HG03060 (cell line): ENCODE measurements around the gene ZBTB20.

ENCODE experiments used
- ATAC-seq: cut with Tn5 transposase; IDR thresholded peaks from one replicate; pipeline ENCODE4 v1.9.1; 2021; ENCODE audit warnings: low read depth, moderate number of reproducible peaks; ENCODE audit not compliant: unreplicated experiment

Gene ZBTB20

DNA sequence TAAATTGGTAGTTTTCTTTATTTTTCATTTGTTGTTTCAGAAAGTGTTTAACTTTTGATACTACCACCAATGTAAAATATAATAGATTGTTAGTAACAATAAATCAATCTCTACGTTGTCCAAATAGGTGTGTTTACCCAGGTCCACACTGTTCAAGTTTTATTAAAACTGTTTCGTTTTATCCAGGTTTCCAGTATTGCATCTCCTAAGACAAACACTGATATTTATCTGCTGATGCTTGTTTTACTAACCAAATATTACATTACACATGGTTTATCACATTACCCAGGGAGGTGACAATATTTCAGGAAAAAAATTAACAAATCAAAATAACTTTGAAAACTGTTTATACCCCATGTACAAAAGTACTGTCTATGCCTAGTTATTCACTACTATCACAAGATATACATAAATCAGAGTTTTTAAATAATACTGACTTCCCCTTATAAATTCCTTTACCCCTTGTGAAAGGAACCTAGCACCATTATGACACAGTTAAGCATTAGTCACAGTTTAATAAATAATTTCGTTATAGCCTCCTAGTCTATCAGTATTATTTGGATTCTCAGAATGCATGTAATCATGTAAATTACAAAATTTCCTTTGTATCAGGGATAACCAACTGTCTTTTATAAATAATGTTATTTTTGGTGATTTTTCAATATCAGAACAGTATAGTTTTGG, 205.3 kb downstream of the ZBTB20 start:
- ATAC-seq = no peak

DNA sequence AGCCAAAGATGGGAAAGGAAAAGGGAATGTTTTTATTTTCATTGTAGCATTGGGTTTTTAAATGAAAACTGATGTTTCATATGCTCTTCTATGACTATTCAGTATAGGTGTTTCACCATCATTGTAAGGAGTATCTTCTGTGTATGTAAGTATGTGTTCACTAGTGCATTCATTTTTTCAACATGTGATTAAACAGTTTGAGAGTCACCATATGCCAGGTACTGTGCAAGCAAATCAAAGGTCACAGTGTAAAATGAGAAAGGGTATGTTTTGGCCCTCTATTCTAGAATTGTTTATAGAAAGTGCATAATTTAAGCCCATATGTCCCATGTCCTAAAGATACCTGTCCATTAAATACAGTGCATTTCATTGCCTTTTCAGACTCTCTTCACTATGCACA, 207.2 kb downstream of the ZBTB20 start:
- no peak for ATAC-seq

DNA sequence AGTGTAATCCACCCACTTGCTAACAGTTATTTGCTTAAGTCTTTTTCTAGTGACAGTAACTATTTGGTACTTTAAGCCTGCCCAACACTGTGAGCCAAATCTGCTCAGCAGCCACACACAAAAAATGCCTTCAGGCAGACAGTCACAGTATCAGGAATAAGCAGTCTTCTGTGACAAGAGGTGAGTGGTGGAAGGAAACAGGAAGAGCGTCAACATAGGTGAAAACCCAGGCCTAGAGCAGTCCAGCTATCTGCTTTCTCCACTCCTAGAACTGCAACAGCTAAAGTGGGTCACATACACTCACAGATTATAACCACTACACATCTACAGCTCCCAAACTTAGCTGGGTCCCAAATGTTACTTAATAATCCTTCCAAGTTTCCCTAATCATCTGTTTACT, 213.7 kb downstream of the ZBTB20 start:
- ATAC-seq = no peak

DNA sequence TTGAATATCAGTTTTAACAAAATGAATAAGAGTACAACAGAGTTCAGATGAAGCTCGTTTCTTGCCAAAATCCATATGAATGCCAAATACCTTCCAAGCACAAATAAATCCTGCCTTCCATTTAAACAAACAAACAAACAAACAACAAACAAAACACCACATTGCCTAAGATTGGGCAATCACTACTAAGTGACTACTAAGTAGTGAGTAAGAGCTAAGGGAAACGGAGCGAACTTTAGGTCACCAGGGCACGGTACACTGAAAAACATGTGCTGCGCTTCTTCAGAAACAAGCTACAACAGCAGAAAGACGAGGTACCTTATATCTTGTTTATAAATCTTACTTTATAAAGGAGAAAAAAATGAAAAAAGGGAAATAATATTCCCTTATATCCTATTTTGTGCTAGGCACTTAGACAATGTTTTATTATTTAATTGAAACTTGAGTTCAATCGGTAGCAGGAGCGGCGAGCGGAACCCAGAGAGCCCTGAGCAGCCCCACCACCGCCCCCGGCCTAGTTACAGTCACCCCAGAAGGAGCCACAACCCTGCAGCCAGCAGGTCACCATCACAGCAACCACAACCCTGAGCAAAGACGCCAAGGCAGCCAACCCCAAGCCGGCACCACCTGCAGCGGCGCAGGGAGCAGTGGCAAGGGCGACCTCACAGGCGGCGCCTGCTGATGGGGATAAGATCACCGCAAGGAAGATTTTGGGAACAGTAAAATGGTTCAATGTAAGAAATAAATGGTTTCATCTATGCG, 216.9 kb downstream of the ZBTB20 start:
- no peak for ATAC-seq

DNA sequence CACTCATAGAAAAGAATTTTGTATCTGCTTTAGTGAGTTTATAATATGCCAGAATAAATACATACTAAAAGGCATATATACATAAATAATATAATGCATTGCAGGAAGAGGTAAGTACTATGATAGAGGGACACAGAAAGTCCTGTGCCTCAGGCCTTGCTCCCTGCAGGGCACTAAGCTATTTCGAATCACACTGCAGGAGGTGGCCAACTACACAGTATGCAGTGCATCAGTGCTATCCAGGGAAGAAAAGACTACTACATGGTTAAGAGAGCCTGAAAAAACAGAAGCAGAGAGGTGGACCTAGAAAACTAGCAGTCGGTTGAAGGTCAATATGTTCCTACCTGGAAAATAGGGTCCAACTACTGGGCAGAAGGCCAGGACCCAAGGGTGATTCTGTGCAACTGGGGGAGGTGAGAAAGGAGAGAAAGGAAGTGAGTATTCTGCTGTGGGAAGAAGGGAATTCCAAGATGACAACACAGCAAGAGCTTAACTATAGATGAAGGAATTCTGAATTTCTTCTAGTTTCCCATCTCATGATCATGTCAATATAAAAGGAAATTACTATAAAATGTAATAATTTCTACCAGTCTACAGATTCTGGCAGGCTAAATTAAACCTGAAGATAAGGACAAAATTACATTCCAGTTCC, 218.0 kb downstream of the ZBTB20 start:
- no peak for ATAC-seq

DNA sequence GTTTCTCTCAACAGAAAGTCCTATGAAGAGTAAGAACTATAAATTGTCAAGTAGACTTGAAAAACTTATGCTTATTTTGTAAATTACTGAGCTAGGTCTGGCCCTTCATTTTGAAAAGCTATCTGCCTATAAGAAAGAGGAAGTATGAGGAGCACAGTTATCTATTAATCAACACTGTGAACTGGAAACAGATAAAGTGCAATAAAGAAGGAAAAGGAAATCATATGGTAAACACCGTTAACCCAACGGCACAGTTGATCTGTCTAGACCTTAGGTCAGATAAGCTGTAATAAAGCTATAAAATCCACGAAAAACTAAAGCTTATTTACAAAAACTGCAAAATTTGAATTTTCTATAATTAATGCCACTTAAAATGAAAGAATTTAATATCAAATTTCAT, 242.5 kb downstream of the ZBTB20 start:
- no peak for ATAC-seq

DNA sequence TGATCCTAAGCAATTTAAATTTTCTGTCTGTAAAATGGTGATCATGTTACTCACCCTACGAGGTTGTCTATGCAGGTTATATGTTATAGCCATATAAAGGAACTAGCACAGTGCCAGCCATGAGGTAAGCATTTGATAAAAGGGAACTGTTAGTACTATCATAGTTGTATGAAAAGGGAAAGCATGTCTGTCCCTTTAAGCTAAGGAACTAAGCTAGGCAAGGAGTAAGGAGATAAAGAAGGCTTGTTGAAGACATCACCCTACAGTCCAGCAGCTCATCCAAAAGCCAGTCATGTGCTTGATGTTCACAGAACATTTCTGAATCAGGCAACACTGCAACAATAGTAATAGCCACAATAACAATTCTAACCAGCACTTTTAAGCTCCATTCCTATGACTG, 243.9 kb downstream of the ZBTB20 start:
- ATAC-seq = no peak

DNA sequence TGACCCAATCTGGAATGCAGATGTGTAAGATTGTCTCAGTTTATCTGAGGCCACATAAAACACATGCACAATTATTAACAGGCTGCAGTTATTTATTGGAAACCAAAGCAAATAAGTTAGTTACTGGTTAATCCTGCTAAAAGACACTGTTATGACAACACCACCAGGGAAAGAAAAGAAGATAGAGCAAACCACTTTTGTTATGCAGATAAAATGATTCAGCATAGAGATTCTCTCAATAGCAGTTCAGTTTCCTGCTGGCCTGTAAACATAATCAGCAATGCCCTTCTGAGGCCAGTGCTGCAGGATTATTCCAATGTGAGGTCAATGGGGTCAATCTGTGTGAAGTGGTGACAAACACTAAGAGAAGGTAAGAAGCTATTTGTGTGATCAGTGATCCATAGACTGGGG, 244.4 kb downstream of the ZBTB20 start:
- ATAC-seq = no peak

DNA sequence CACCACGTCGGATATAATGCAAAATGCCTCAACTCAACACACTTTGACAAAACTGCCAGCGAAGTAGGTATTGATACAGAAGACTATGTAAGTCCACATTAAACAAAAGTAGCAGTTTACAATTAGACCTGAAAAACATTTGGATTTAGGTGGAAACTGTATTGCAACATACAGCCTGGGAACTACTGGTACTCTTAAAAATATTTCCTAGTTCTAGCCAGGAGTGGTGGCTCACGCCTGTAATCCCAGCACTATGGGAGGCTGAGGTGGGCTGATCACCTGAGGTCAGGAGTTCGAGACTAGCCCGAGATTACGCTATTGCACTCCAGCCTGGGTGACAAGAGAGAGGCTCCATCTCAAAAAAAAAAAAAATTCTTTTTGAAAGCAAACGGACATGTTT, 246.2 kb downstream of the ZBTB20 start:
- ATAC-seq = no peak

DNA sequence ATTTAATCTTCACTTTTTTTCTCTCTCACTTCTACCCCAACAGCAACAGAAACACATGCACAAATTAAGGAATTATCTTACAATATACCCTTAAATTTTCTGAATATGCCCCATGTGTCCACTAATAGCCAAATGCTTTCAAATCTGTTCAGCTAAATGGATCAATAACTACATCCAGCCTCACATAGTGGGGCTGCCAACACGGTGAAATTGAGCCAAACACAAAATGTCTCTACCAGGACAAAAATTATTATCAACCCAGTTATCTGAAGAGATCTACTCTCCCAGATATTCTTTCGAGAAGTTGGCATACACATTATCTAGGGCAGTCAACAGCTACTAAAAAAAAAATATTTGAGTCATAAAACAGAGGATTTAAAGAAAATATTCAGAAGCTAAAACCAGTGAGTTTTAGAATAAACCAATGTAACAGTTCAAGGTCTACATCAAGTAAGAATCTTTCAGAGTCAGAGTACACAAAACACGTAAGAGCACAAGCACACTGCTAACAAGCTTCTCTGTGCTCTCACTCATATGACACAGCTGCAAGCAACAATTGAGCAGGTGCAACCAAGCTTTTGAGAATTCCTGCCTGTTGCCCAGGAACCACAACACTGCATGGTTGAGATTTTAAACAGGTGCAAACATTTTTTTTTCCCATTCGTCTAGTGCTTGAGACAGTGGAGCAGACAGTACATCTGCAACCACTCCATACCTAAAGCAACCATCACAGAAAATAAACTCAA, 247.7 kb downstream of the ZBTB20 start:
- ATAC-seq = no peak

DNA sequence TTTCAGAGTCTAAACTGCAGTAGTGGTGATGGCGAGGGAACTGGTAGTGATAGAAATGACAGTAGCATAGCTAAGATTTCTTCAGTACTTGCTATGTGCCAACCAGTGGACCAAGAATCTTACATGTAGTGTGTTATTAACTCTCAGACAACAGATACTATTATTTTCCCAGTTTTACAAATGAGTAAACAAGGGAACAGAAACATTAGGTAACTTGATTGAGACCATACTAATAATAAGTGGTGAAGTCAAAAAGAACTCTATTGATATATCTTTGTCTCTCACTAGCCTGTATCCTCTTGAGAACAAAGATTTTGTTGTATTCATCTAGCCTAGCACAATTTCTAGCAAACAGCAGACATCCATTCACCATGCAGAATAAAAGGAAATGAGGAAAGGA, 250.1 kb downstream of the ZBTB20 start:
- no peak for ATAC-seq

DNA sequence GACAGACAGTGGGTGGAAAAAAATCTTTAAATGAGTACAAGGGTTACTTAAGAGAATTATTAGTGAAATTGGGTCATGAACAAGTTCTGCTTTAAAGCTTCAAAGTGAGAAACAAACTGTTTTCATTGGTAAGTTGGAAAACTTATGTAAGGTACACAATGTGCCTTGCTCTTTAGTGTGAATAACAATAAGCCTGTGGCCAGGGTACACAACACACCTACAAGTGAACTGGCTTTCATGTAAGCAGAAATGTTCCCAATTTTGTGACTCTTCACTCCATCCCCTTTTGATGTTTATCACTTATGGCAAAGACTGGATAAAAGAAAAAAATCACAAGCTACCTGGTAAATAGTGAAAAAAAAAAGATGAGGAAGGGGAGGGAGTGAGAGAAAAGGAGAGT, 253.7 kb downstream of the ZBTB20 start:
- no peak for ATAC-seq

DNA sequence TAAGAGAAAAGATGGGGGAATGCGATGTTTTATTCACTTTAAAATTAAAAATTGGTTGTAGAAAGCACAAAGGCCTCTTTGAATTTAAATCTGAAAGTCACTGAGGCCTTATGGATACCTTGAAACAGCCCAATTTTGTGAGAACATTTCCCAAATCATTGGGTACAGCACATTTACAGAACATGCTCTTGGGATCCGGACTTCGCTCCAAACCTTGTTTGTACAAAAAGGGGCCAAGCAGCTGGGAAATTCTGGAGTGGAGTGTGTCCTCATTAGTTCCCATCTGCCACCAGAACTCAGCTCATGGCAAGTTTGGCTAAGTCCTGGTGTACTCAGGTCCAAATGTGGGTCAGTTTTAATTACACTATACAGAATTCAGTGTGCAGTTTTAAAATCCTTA, 254.2 kb downstream of the ZBTB20 start:
- no peak for ATAC-seq

DNA sequence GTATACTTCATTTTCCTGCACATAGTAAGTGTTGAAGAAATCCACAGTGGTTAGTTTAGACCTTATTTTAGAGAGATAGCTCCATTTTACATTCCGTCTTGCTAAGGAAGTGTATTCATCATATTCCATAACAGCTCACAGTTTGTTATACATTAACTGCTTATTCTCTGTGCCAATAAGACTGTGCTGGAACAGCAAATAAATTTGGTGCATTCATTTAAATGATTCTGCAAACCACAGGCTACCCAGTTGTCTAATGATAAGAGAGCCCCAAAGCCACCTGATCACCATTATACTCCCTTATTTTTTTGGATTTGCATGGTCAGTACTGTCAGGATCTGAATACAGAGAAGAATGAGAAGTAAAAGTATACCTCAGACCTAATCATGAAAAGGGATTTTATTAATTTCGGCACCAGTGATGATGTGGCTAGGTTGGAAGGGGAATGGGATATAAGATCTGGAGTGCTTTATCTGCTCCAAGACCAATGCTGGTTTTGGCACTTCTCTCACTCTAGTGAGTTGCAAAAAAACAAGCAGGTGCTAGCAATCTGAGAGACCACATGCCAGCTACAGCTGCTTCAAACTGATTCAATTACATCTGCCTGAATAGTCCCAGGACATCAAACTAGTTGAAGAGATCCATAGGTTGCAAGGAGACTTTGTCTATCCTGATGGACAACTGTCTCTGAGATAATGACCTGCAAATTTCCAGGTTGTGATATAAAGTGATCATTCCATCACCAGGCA, 254.8 kb downstream of the ZBTB20 start:
- no peak for ATAC-seq

DNA sequence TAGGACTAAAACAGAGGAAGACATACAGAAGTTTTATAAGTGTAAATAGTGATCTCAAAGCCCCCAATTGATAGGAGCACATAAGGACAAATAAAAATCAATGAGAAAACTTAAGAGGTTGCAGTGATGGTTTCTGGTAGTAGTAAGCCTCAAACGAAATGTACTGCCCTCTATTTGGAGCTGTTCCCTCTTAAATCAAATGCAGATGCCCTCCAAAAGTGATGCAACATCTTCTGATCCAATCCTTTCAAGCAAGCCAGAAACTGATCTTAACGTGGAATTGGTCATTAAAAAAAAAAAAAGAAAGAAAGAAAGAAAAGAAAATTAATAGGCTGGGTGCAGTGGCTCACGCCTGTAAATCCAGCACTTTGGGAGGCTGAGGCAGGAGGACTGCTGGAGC, 259.3 kb downstream of the ZBTB20 start:
- ATAC-seq = no peak

DNA sequence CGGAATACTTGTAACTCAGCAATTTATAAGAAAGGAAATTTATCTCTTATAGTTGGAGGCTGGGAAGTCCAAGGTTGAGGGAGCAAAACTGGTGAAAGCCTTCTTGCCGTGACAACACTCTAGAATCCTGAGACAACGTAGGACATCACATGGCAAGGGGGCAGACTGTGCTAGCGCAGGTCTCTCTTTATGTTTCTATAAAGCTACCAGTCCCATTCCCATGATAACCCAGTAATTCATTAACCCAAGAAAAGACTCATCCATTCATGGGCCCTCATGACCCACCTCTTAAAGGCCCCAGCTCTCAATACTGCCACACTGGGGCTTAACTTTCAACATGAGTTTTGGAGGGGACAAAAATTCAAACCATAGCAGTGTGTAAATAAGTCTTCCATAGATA, 260.2 kb downstream of the ZBTB20 start:
- no peak for ATAC-seq

DNA sequence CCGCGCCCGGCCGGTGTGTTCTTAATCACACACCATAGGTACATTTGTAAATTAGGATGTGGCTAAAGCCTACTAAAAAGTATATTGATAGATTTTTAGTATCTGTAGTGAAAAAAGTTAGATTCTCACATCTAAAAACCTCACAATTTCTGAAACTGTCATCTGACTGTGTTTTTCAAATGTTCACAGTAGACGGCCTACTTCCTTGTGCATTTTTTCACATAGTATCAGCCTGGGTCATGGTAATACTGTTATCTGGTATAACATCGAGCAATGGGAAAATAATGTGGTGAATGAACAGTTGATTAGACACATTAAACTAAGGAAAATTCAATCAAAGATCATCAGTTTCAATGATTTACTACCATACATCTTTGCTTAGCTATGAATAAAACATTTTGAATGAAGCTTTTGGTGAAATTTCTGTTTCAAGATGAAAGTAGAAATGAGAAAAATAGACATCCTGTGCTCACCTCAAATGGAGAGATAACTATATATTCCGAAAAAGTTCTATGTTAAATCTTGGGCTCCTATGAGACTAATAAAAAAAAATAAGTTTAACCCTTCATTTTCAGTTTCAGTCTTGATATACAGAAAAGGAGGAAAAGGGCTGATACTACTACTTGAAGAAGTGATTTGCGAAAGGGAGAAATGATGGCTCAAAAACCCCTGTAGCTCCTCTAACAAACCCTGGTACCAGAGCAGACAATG, 262.7 kb downstream of the ZBTB20 start:
- ATAC-seq = no peak

DNA sequence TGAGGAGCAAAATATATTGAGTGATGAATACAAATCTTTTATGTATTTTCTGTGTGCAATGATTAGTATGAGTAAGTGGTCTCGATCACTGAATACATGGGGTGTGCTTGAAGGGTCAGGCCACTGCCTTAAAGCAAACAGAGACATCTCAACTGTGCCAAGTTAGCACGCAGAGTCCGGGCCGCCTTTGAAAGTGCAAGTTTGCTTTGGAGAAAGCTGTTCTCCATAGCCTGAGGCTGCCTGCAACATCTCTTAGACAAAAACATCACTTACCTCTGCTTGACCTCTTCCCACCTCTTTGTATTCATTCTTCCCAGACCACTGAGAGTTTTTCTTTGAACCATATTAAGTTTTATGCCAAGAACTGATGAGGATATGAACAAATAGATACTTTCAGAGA, 267.0 kb downstream of the ZBTB20 start:
- no peak for ATAC-seq

DNA sequence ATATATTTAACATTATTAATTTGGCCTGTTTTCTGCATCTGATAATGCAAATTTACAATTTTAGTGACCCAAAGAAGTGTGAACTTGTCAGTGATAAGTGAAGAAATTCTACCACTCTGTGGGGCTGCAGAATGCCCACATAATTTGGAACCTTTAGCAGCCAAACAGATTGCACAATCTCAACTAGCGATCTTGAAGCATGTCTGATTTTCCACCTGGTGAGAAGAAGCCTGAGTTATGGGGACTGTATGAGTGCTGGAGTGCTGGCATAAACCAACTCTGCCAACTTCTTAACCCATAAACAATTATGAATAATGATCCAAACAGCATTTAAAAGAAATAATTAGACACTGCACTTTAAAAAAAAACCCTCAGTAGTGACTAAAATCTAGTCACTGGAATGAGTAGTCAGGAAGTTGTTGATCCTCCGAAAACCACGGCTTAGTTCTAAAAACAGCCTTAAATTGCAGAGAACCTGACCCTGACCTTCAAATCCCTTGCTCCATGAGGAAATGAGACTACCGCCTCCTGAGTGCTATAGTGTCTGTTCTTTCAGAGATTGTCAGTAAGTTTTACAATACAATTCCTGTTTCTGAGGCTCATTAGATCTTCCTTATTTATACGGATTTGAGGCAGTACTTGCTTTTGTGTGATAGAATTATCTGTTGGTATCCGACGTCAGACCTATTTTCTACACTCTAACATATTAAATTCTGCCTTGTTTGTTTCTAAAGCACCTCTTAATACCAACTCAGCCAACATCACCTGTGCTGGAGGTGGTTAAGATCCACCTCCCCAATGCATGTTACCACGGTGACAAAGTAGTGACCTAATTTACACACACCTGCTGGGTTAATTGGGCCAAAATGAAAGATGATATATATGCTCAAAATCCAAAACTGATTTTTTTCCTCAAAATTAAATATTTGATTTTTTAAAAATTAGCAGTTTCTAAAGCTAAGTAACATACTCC, 267.7 kb downstream of the ZBTB20 start:
- ATAC-seq = no peak
